IPS DF 6.9 (cell line): ENCODE results near the gene PBX4.

ENCODE experiments used
- DNase-seq: peaks from one replicate; pipeline ENCODE4 v3.0.0-alpha.2; 2013; ENCODE audit warnings: low read depth, low spot score
- H3K27ac ChIP-seq: one replicate; pipeline ENCODE4 v1.5.1; 2013; ENCODE audit warnings: low read length, control low read depth
- H3K27me3 ChIP-seq: 2 replicates; pipeline ENCODE4 v1.6.1; 2013; ENCODE audit warnings: mild to moderate bottlenecking, low read length; ENCODE audit not compliant: control insufficient read depth, insufficient read depth
- H3K36me3 ChIP-seq: 2 replicates; pipeline ENCODE4 v1.6.1; 2013; ENCODE audit warnings: low read length; ENCODE audit not compliant: control insufficient read depth, insufficient read depth
- H3K4me1 ChIP-seq: 2 replicates; pipeline ENCODE4 v1.6.1; 2013; ENCODE audit warnings: low read length; ENCODE audit not compliant: control insufficient read depth, insufficient read depth
- H3K4me3 ChIP-seq: 2 replicates; pipeline ENCODE4 v1.5.1; 2013; ENCODE audit warnings: mild to moderate bottlenecking, low read length
- H3K9me3 ChIP-seq: 2 replicates; pipeline ENCODE4 v1.6.1; 2013; ENCODE audit warnings: low read length, inconsistent platforms; ENCODE audit not compliant: control insufficient read depth, insufficient read depth
- WGBS: extraction: QIAGEN DNeasy Blood & Tissue Kit; methylation state at CpG from one replicate; pipeline ENCODE4 v1.1.7; 2013; ENCODE audit warnings: mixed read lengths, missing lambda C conversion rate; ENCODE audit not compliant: insufficient read length, insufficient coverage; 5-methylcytosine and 5-hydroxymethylcytosine counted together

PBX4 gene

GRCh38 chr19:19544954-19545591 is 73.4 kb downstream of the PBX4 start:
- DNase-seq = no peak
- Histone ChIP-seq H3K9me3 (no peaks in the 10 kb centered on the region), H3K4me3 (no peak overlapping the region), H3K27me3 (no peaks in the 10 kb centered on the region), H3K36me3 (peaks cover 3% of the 10 kb centered on the region; the same call in 1 of the 2 replicates), H3K4me1 (peaks cover 1% of the 10 kb centered on the region; the same call in 1 of the 2 replicates), H3K27ac (no peak overlapping the region)
- no CpG with 5 or more reads among the region's 53 CpGs for WGBS

- H3K4me3 ChIP-seq = no peak overlapping the region
- H3K9me3 ChIP-seq = no peaks in the 10 kb centered on the region
- DNase-seq = no peak
- no peaks in the 10 kb centered on the region for H3K27me3 ChIP-seq
- peaks cover 2% of the 10 kb centered on the region; the same call in 1 of the 2 replicates for H3K4me1 ChIP-seq
- H3K36me3 ChIP-seq = peaks cover 3% of the 10 kb centered on the region; the same call in 1 of the 2 replicates
- WGBS = no CpG with 5 or more reads among the region's 75 CpGs
- H3K27ac ChIP-seq = no peak overlapping the region
These were observed 74.1 kb downstream of the PBX4 start for GRCh38 chr19:19544257-19544953.

GRCh38 chr19:19543640-19544039 is 74.8 kb downstream of the PBX4 start:
- H3K27ac ChIP-seq = no peak overlapping the region
- H3K36me3 ChIP-seq = peaks cover 3% of the 10 kb centered on the region; the same call in 1 of the 2 replicates

GRCh38 chr19:19543101-19543500 is 75.4 kb downstream of the PBX4 start:
- Histone ChIP-seq H3K9me3 (no peaks in the 10 kb centered on the region), H3K27me3 (peaks cover 3% of the 10 kb centered on the region; the same call in 1 of the 2 replicates), H3K4me3 (no peak overlapping the region), H3K27ac (no peak overlapping the region), H3K4me1 (peaks cover 2% of the 10 kb centered on the region; the same call in 1 of the 2 replicates), H3K36me3 (peaks cover 3% of the 10 kb centered on the region; the same call in 1 of the 2 replicates)
- DNase-seq = no peak
- WGBS = no CpG with 5 or more reads among the region's 13 CpGs

More at GRCh38 chr19:19543640-19544039, 74.8 kb downstream of the PBX4 start:
- WGBS = no CpG with 5 or more reads among the region's 19 CpGs
- H3K4me3 ChIP-seq = no peak overlapping the region
- no peaks in the 10 kb centered on the region for H3K9me3 ChIP-seq
- no peak for DNase-seq
- peaks cover 2% of the 10 kb centered on the region; the same call in 1 of the 2 replicates for H3K4me1 ChIP-seq
- H3K27me3 ChIP-seq = peaks cover 2% of the 10 kb centered on the region; the same call in 1 of the 2 replicates

- no peak overlapping the region for H3K27ac ChIP-seq
- no peak overlapping the region for H3K4me3 ChIP-seq
- peaks cover 2% of the 10 kb centered on the region; the same call in 1 of the 2 replicates for H3K4me1 ChIP-seq
- peaks cover 3% of the 10 kb centered on the region; the same call in 1 of the 2 replicates for H3K36me3 ChIP-seq
- DNase-seq = no peak
- no peaks in the 10 kb centered on the region for H3K9me3 ChIP-seq
- H3K27me3 ChIP-seq = peaks cover 3% of the 10 kb centered on the region; the same call in 1 of the 2 replicates
- WGBS = no CpG with 5 or more reads among the region's 12 CpGs
These were observed 76.0 kb downstream of the PBX4 start for GRCh38 chr19:19542507-19542906.

- Histone ChIP-seq H3K27ac (no peak overlapping the region), H3K4me1 (peaks cover 2% of the 10 kb centered on the region; the same call in 1 of the 2 replicates), H3K36me3 (peaks cover 3% of the 10 kb centered on the region; the same call in 1 of the 2 replicates), H3K27me3 (peaks cover 3% of the 10 kb centered on the region; the same call in 1 of the 2 replicates), H3K4me3 (no peak overlapping the region), H3K9me3 (no peaks in the 10 kb centered on the region)
- WGBS = no CpG with 5 or more reads among the region's 16 CpGs
- no peak for DNase-seq
These were observed 76.9 kb downstream of the PBX4 start for GRCh38 chr19:19541616-19542015.

- H3K4me1 ChIP-seq = peaks cover 2% of the 10 kb centered on the region; the same call in 1 of the 2 replicates
- WGBS = no CpG with 5 or more reads among the region's 45 CpGs
- no peaks in the 10 kb centered on the region for H3K9me3 ChIP-seq
- peaks cover 3% of the 10 kb centered on the region; the same call in 1 of the 2 replicates for H3K36me3 ChIP-seq
- DNase-seq = peak; percentile 66
- H3K27me3 ChIP-seq = peaks cover 3% of the 10 kb centered on the region; the same call in 1 of the 2 replicates
- peak overlapping the region; percentile 5; the same call in 1 of the 2 replicates for H3K4me3 ChIP-seq
- H3K27ac ChIP-seq = no peak overlapping the region
These were observed 77.6 kb downstream of the PBX4 start for GRCh38 chr19:19540715-19541515.

GRCh38 chr19:19540064-19540714 is 78.3 kb downstream of the PBX4 start:
- Histone ChIP-seq H3K27ac (no peak overlapping the region), H3K9me3 (no peaks in the 10 kb centered on the region), H3K36me3 (peaks cover 3% of the 10 kb centered on the region; the same call in 1 of the 2 replicates), H3K4me3 (peak overlapping the region; percentile 2; the same call in 1 of the 2 replicates), H3K27me3 (peaks cover 3% of the 10 kb centered on the region; the same call in 1 of the 2 replicates), H3K4me1 (peaks cover 2% of the 10 kb centered on the region; the same call in 1 of the 2 replicates)
- no CpG with 5 or more reads among the region's 74 CpGs for WGBS
- no peak for DNase-seq

GRCh38 chr19:19539698-19540063 is 78.8 kb downstream of the PBX4 start:
- H3K4me1 ChIP-seq = peaks cover 2% of the 10 kb centered on the region; the same call in 1 of the 2 replicates
- H3K36me3 ChIP-seq = peaks cover 3% of the 10 kb centered on the region; the same call in 1 of the 2 replicates
- no CpG with 5 or more reads among the region's 19 CpGs for WGBS
- DNase-seq = no peak
- peaks cover 3% of the 10 kb centered on the region; the same call in 1 of the 2 replicates for H3K27me3 ChIP-seq
- no peak overlapping the region for H3K4me3 ChIP-seq
- no peak overlapping the region for H3K27ac ChIP-seq
- H3K9me3 ChIP-seq = no peaks in the 10 kb centered on the region
